Measurements from ENCODE around the gene CYP2E1. TPM values are rescaled to one million over a fixed set of nuclear protein-coding genes. Genes with fewer than 3 reads are reported as not detected.
"Not testable (repeated sequence)": the region's sequence is repeated elsewhere in the genome, so short reads cannot be mapped to it uniquely, and the experiment has no call there.

CYP2E1 gene
- total RNA-seq, 4 donors from 2014 or later: 0.83 to 0.98 (median 0.87) TPM

DNA sequence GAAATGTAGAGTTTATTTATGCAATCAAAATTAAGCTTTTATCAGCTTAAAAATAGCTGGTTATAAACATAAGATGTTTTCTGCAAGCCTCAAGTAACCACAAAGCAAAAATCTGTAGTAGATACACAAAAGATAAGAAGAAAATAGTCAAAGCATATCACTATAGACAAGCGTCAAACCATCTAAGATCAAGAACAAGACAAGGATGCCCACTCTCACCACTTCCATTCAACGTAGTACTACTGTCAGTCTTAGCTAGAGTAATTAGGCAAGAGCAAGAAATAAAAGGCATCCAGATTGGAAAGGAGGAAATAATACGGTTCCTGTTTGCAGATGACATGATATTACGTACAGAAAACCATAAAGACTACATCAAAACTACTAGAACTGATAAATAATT is 17.5 kb upstream of the CYP2E1 start:
- Histone ChIP-seq H3K27ac (replicated peaks in 1 of 4) (no peak overlapping the region), H3K36me3 (peaks cover 0 to 3% (median 0%) of the 10 kb centered on the region in 4 donors), H3K4me3 (no peak overlapping the region), H3K27me3 (no peaks in the 10 kb centered on the region), H3K4me1 (no peaks in the 10 kb centered on the region), H3K9me3 (peaks cover 0 to 13% (median 4%) of the 10 kb centered on the region in 4 donors)
- intact Hi-C loops (cut with DNase I): no loop called here
- 83% methylated on average over 4 of the region's 4 CpGs for WGBS
- no peak for TF ChIP-seq EP300 (IDR thresholded peaks at IDR 0.05)
- no peak for TF ChIP-seq POLR2AphosphoS5 (IDR thresholded peaks at IDR 0.05)
- TF ChIP-seq, protein P1, sequence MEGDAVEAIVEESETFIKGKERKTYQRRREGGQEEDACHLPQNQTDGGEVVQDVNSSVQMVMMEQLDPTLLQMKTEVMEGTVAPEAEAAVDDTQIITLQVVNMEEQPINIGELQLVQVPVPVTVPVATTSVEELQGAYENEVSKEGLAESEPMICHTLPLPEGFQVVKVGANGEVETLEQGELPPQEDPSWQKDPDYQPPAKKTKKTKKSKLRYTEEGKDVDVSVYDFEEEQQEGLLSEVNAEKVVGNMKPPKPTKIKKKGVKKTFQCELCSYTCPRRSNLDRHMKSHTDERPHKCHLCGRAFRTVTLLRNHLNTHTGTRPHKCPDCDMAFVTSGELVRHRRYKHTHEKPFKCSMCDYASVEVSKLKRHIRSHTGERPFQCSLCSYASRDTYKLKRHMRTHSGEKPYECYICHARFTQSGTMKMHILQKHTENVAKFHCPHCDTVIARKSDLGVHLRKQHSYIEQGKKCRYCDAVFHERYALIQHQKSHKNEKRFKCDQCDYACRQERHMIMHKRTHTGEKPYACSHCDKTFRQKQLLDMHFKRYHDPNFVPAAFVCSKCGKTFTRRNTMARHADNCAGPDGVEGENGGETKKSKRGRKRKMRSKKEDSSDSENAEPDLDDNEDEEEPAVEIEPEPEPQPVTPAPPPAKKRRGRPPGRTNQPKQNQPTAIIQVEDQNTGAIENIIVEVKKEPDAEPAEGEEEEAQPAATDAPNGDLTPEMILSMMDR (IDR thresholded peaks at IDR 0.05): no peak
- no peak for TF ChIP-seq POLR2A (IDR thresholded peaks at IDR 0.05; ENCODE audit: low read depth)
- DNase-seq (ENCODE audit: extremely low spot score): no peak

DNA sequence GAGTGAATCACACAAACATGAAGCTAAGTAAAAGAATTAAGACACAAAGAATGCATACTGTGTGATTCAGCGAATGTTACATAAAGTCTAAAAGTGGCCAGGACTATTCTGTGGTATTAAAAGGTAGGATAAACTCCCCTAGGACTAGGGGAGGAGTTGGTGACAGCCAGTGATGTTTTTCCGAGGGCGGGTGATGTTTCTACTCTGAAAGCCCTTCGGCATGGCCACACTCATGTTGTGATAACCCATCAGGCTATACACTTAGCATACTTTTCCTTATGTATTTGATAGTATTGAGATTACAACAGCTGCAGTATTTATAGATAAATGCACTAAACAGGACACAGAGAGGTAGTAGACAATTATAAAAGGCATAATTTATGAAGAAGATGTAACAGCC is 15.8 kb upstream of the CYP2E1 start:
- Histone ChIP-seq H3K9me3 (peaks cover 0 to 13% (median 4%) of the 10 kb centered on the region in 4 donors), H3K27me3 (no peaks in the 10 kb centered on the region), H3K27ac (replicated peaks in 1 of 4) (no peak overlapping the region), H3K4me1 (no peaks in the 10 kb centered on the region), H3K36me3 (peaks cover 0 to 3% (median 0%) of the 10 kb centered on the region in 4 donors), H3K4me3 (no peak overlapping the region)
- TF ChIP-seq, protein P1 (IDR thresholded peaks at IDR 0.05): no peak
- no peak for TF ChIP-seq POLR2A (IDR thresholded peaks at IDR 0.05; ENCODE audit: low read depth)
- no peak for TF ChIP-seq EP300 (IDR thresholded peaks at IDR 0.05)
- TF ChIP-seq POLR2AphosphoS5 (IDR thresholded peaks at IDR 0.05): no peak
- DNase-seq (ENCODE audit: extremely low spot score): no peak
- WGBS: 77% methylated on average over 4 of the region's 4 CpGs
- intact Hi-C loops (cut with DNase I): no loop called here

DNA sequence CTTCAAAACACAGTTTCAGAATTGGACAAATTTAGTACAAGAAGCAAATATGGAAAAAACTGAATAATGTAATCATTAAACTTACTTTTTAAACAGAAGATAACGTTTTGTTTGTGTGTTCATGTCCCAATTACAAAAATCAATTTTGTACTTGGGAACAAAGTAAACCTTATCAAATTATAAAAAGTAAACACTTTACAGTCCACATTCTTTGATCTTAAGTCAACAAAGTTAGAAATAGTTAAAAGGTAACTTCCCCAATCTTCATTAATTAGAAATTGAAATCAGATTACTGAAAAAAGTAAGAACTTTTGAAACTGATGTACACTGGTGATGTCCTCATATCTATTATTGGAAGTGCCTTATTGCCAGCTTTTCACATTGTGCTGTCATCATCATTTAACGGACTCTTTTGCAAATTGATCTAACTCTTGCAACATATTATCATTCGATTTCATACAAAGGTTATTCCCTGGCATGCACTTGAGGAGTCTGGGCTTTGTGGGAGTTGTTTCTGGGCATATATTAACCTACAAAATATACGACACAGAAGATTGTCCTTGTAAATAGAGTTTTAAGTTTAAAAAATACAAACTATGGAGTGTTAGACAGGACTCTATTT is 15.1 kb upstream of the CYP2E1 start:
- TF ChIP-seq POLR2A (IDR thresholded peaks at IDR 0.05; ENCODE audit: low read depth) (no peak), POLR2AphosphoS5 (IDR thresholded peaks at IDR 0.05) (no peak), EP300 (IDR thresholded peaks at IDR 0.05) (no peak)
- TF ChIP-seq, protein P1 (IDR thresholded peaks at IDR 0.05): no peak
- 60% methylated on average over 4 of the region's 4 CpGs for WGBS
- no peak overlapping the region for H3K4me3 ChIP-seq
- no peaks in the 10 kb centered on the region for H3K27me3 ChIP-seq
- intact Hi-C loops (cut with DNase I): no loop called here
- no peak for DNase-seq (ENCODE audit: extremely low spot score)
- peaks cover 0 to 3% (median 0%) of the 10 kb centered on the region in 4 donors for H3K36me3 ChIP-seq
- H3K27ac ChIP-seq (replicated peaks in 1 of 4): no peak overlapping the region
- H3K4me1 ChIP-seq: no peaks in the 10 kb centered on the region
- peaks cover 0 to 13% (median 4%) of the 10 kb centered on the region in 4 donors for H3K9me3 ChIP-seq

DNA sequence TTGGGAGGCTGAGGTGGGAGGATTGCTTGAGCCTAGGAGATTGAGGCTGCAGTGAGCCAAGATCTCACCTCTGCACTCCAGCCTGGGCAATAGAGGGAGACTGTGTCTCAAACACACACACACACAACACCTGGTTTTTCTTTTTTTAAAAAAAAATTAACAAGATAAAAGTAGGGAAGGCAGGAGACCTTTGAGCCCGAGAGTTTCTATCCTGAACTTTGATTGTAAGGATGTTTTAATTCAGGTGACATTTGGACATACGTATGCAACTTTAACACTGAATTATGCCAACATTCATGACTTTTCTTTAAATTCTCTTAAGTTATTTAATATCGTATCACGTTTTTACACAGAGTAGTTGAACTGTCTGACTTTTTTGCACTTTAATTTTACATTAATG is 11.7 kb upstream of the CYP2E1 start:
- H3K36me3 ChIP-seq: peaks cover 0 to 1% (median 0%) of the 10 kb centered on the region in 4 donors
- DNase-seq (ENCODE audit: extremely low spot score): no peak
- 73% methylated on average over 4 of the region's 4 CpGs for WGBS
- H3K4me1 ChIP-seq: peaks cover 0 to 10% (median 8%) of the 10 kb centered on the region in 4 donors
- H3K27ac ChIP-seq (replicated peaks in 1 of 4): no peak overlapping the region
- no peak overlapping the region for H3K4me3 ChIP-seq
- H3K27me3 ChIP-seq: no peaks in the 10 kb centered on the region
- intact Hi-C loops (cut with DNase I): no loop called here
- H3K9me3 ChIP-seq: no peaks in the 10 kb centered on the region
- TF ChIP-seq POLR2AphosphoS5 (IDR thresholded peaks at IDR 0.05): no peak
- TF ChIP-seq POLR2A (IDR thresholded peaks at IDR 0.05; ENCODE audit: low read depth): no peak
- TF ChIP-seq EP300 (IDR thresholded peaks at IDR 0.05): no peak
- TF ChIP-seq, protein P1 (IDR thresholded peaks at IDR 0.05): no peak

DNA sequence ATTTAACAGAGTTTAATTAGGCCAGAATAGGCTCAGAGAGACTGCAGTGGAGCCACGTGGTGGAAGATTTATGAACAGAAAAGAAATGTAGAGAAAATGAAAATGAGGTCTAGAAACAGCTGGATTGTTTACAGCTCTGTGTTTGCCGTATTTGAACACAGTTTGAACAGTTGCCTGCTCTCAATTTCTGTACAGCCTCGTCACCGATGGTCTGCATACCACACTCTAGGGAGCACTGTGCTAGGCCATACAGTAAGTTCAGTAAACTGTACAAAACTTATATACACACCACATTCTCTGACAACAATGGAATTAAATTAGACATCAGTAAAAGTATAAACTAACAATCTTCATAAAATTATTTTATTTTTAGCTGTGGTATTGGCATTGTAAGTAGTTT is 11.1 kb upstream of the CYP2E1 start:
- H3K9me3 ChIP-seq: no peaks in the 10 kb centered on the region
- DNase-seq (ENCODE audit: extremely low spot score): no peak
- H3K4me1 ChIP-seq: peaks cover 0 to 14% (median 11%) of the 10 kb centered on the region in 4 donors
- H3K36me3 ChIP-seq: no peaks in the 10 kb centered on the region
- no peaks in the 10 kb centered on the region for H3K27me3 ChIP-seq
- no peak overlapping the region for H3K4me3 ChIP-seq
- 72% methylated on average over 4 of the region's 4 CpGs for WGBS
- H3K27ac ChIP-seq (replicated peaks in 1 of 4): no peak overlapping the region
- intact Hi-C loops (cut with DNase I): no loop called here
- no peak for TF ChIP-seq EP300 (IDR thresholded peaks at IDR 0.05)
- no peak for TF ChIP-seq POLR2AphosphoS5 (IDR thresholded peaks at IDR 0.05)
- TF ChIP-seq, protein P1 (IDR thresholded peaks at IDR 0.05): no peak
- TF ChIP-seq POLR2A (IDR thresholded peaks at IDR 0.05; ENCODE audit: low read depth): no peak

DNA sequence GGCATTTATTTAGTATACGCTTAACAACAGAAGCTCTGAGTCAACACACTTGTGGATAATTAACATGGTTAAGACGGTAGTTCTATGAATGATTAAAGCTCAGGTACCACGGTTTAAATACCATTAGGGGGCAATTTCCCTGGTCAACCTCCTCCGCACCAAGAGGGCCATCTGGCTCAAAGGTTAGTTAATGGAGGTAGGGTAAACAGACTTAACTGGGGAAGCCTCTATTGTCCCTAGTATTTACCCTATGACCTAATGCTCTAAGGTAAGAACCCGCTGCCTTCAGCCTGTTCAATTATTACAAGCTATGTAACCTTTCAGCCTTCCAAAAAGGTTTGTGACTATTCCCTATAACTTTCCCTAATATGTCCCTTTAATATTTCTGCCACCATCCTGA is 8.6 kb upstream of the CYP2E1 start:
- intact Hi-C loops (cut with DNase I); H3K9me3 ChIP-seq; H3K36me3 ChIP-seq; H3K27me3 ChIP-seq; H3K27ac ChIP-seq (replicated peaks in 1 of 4); H3K4me3 ChIP-seq; DNase-seq (ENCODE audit: extremely low spot score): not testable (repeated sequence)
- peaks cover 0 to 14% (median 11%) of the 10 kb centered on the region in 4 donors for H3K4me1 ChIP-seq
- WGBS: 85% methylated on average over 5 of the region's 5 CpGs
